OCI-LY1 (cell line): ENCODE measurements around the gene MEIOSIN.
A peak's percentile ranks its signal among the peaks of the same experiment; 100 is the strongest.

Experiments used
- H2AFZ ChIP-seq: fragments of 200-600 bp; sonication (generic), shearing (Covaris generic); 2 replicates; pipeline ENCODE4 v1.6.0; 2014; ENCODE audit warnings: antibody characterized with exemption, mild to moderate bottlenecking, low read length
- H3F3A ChIP-seq: fragments of 200-600 bp; sonication (generic), shearing (Covaris generic); 2 replicates; pipeline ENCODE4 v1.6.0; 2014; ENCODE audit warnings: mild to moderate bottlenecking, antibody characterized with exemption, low read length, moderate library complexity; ENCODE audit not compliant: insufficient read depth
- H3K27ac ChIP-seq: fragments of 200-600 bp; sonication (generic); 2 replicates; pipeline ENCODE4 v1.5.1; 2014; ENCODE audit warnings: low read length, mixed run types, mild to moderate bottlenecking, low read depth; ENCODE audit not compliant: poor library complexity, severe bottlenecking
- H3K27me3 ChIP-seq: fragments of 200-600 bp; sonication (generic); 2 replicates; pipeline ENCODE4 v1.6.0; 2014; ENCODE audit warnings: antibody characterized with exemption, mild to moderate bottlenecking, low read length, moderate library complexity; ENCODE audit not compliant: insufficient read depth
- H3K36me3 ChIP-seq: fragments of 200-600 bp; sonication (generic); 2 replicates; pipeline ENCODE4 v1.6.1; 2014; ENCODE audit warnings: mild to moderate bottlenecking, antibody characterized with exemption, low read length, moderate library complexity, mixed read lengths; ENCODE audit not compliant: insufficient read depth
- H3K4me1 ChIP-seq: fragments of 200-600 bp; sonication (generic); 2 replicates; pipeline ENCODE4 v1.5.1; 2014; ENCODE audit warnings: mild to moderate bottlenecking, low read length, moderate library complexity; ENCODE audit not compliant: insufficient read depth, severe bottlenecking
- H3K4me2 ChIP-seq: fragments of 200-600 bp; sonication (generic), shearing (Covaris generic); 2 replicates; pipeline ENCODE4 v1.6.1; 2014; ENCODE audit warnings: low read length
- H3K4me3 ChIP-seq: fragments of 200-600 bp; sonication (generic); 2 replicates; pipeline ENCODE4 v1.5.1; 2014; ENCODE audit warnings: low read length, low read depth, mild to moderate bottlenecking, mixed read lengths; ENCODE audit not compliant: poor library complexity, severe bottlenecking
- H3K79me2 ChIP-seq: fragments of 200-600 bp; shearing (Covaris generic); 2 replicates; pipeline ENCODE4 v1.6.1; 2016; ENCODE audit warnings: mixed run types, low read length, mixed read lengths; ENCODE audit not compliant: insufficient read depth
- H3K9ac ChIP-seq: fragments of 200-600 bp; sonication (generic), shearing (Covaris generic); 2 replicates; pipeline ENCODE4 v1.6.1; 2014; ENCODE audit warnings: mild to moderate bottlenecking, low read length, mixed read lengths
- H3K9me2 ChIP-seq: fragments of 200-600 bp; sonication (generic), shearing (Covaris generic); 2 replicates; pipeline ENCODE4 v1.6.1; 2014; ENCODE audit warnings: low read depth, mild to moderate bottlenecking, low read length, mixed read lengths
- H3K9me3 ChIP-seq: fragments of 200-600 bp; shearing (Covaris generic); 2 replicates; pipeline ENCODE4 v1.6.1; 2014; ENCODE audit warnings: low read length, mixed read lengths
- H4K20me1 ChIP-seq: fragments of 200-600 bp; sonication (generic), shearing (Covaris generic); 2 replicates; pipeline ENCODE4 v1.6.0; 2016; ENCODE audit warnings: mild to moderate bottlenecking, low read length; ENCODE audit not compliant: insufficient read depth
- CTCF ChIP-seq: fragments of 200-600 bp; sonication (generic), shearing (Covaris generic); IDR thresholded peaks from 2 replicates; pipeline ENCODE4 v1.5.1; 2017; ENCODE audit warnings: mild to moderate bottlenecking, antibody characterized with exemption, low read length, moderate library complexity, mixed read lengths
- EZH2 ChIP-seq: fragments of 200-600 bp; sonication (generic), shearing (Covaris generic); IDR thresholded peaks from 2 replicates; pipeline ENCODE4 v1.8.0; 2017; ENCODE audit warnings: borderline replicate concordance, mixed run types, mild to moderate bottlenecking, antibody characterized with exemption, low read length, moderate library complexity, mixed read lengths

The MEIOSIN gene

GRCh38 chr19:45710356-45711130, 22.7 kb upstream of the MEIOSIN start:
- peaks cover 8% of the 10 kb centered on the region for H3K79me2 ChIP-seq
- peak overlapping the region; percentile 46 for H3K27ac ChIP-seq
- peaks cover 26% of the 10 kb centered on the region for H3K36me3 ChIP-seq
- H3K4me3 ChIP-seq = no peak overlapping the region
- H3K9me3 ChIP-seq = no peaks in the 10 kb centered on the region
- no peak overlapping the region for H3K9ac ChIP-seq
- H3K4me2 ChIP-seq = 0 out of 2 replicates have a peak overlapping the region, but pooled peaks have one; percentile 5
- H3K27me3 ChIP-seq = no peaks in the 10 kb centered on the region
- no peaks in the 10 kb centered on the region for H3K9me2 ChIP-seq
- H4K20me1 ChIP-seq = no peaks in the 10 kb centered on the region
- no peak overlapping the region for H2AFZ ChIP-seq
- H3F3A ChIP-seq = peaks cover 16% of the 10 kb centered on the region; the same call in 1 of the 2 replicates
- peaks cover 46% of the 10 kb centered on the region for H3K4me1 ChIP-seq
- no peak for TF ChIP-seq EZH2
- TF ChIP-seq CTCF = no peak

- peaks cover 42% of the 10 kb centered on the region for H3K4me1 ChIP-seq
- TF ChIP-seq CTCF = no peak
- TF ChIP-seq EZH2 = no peak
- no peak overlapping the region for H3K4me2 ChIP-seq
- no peaks in the 10 kb centered on the region for H3K27me3 ChIP-seq
- no peak overlapping the region for H3K9ac ChIP-seq
- no peak overlapping the region for H3K4me3 ChIP-seq
- no peaks in the 10 kb centered on the region for H3K9me2 ChIP-seq
- H3K36me3 ChIP-seq = peaks cover 26% of the 10 kb centered on the region
- H3K79me2 ChIP-seq = peaks cover 21% of the 10 kb centered on the region
- no peak overlapping the region for H2AFZ ChIP-seq
- peaks cover 10% of the 10 kb centered on the region; the same call in 1 of the 2 replicates for H3F3A ChIP-seq
- no peak overlapping the region for H3K27ac ChIP-seq
- no peaks in the 10 kb centered on the region for H3K9me3 ChIP-seq
- H4K20me1 ChIP-seq = no peaks in the 10 kb centered on the region
Observed at GRCh38 chr19:45711851-45712698, 21.2 kb upstream of the MEIOSIN start.

GRCh38 chr19:45712699-45713067, 20.6 kb upstream of the MEIOSIN start:
- Histone ChIP-seq H3F3A (peaks cover 5% of the 10 kb centered on the region; the same call in 1 of the 2 replicates), H3K4me2 (no peak overlapping the region), H4K20me1 (no peaks in the 10 kb centered on the region), H3K9me3 (no peaks in the 10 kb centered on the region), H3K4me3 (no peak overlapping the region), H3K4me1 (peaks cover 36% of the 10 kb centered on the region), H2AFZ (no peak overlapping the region), H3K36me3 (peaks cover 26% of the 10 kb centered on the region), H3K27me3 (no peaks in the 10 kb centered on the region), H3K9ac (no peak overlapping the region), H3K27ac (no peak overlapping the region), H3K9me2 (no peaks in the 10 kb centered on the region), H3K79me2 (peaks cover 21% of the 10 kb centered on the region)
- TF ChIP-seq CTCF (no peak), EZH2 (no peak)
